CD8-positive, alpha-beta memory T cell (primary cell): ENCODE measurements around the gene CD4. TPM values are rescaled to one million over a fixed set of nuclear protein-coding genes. Genes with fewer than 3 reads are reported as not detected.

Source experiments
- CTCF ChIA-PET: fragments of 350-600 bp; sonication (Branson Sonifier 250); formaldehyde crosslinking; loops from one replicate; lab custom pipeline; 2021; ENCODE audit warnings: antibody characterized with exemption; lab: Charles Lee
- POLR2A ChIA-PET: fragments of 350-600 bp; sonication (Branson Sonifier 250); formaldehyde crosslinking; loops from one replicate; lab custom pipeline; 2021; ENCODE audit warnings: antibody characterized with exemption; lab: Charles Lee
- DNase-seq, 5 donors: peaks; one replicate each; pipeline versions ENCODE4 v3.0.0 to v3.0.0-alpha.2; 2020 to 2022; ENCODE audit warnings: mixed read lengths in 1 of 5
- H3K27ac ChIP-seq: one replicate; pipeline ENCODE4 v1.7.0; 2013; ENCODE audit warnings: low read depth, mild to moderate bottlenecking, low read length, moderate library complexity
- H3K27me3 ChIP-seq: 2 replicates; pipeline ENCODE4 v1.7.0; 2013; ENCODE audit warnings: low read length, mild to moderate bottlenecking; ENCODE audit not compliant: insufficient read depth, poor library complexity, severe bottlenecking
- H3K36me3 ChIP-seq: 2 replicates; pipeline ENCODE4 v1.7.0; 2013; ENCODE audit warnings: mild to moderate bottlenecking, low read length, moderate library complexity; ENCODE audit not compliant: insufficient read depth
- H3K4me1 ChIP-seq: 2 replicates; pipeline ENCODE4 v1.7.0; 2013; ENCODE audit warnings: mild to moderate bottlenecking, low read length, moderate library complexity; ENCODE audit not compliant: insufficient read depth
- H3K4me3 ChIP-seq: 2 replicates; pipeline ENCODE4 v1.7.0; 2013; ENCODE audit warnings: mild to moderate bottlenecking, low read length
- H3K9me3 ChIP-seq: 2 replicates; pipeline ENCODE4 v1.7.0; 2013; ENCODE audit warnings: mild to moderate bottlenecking, low read length
- H3K27ac Mint-ChIP-seq, 8 donors: one replicate each; pipeline ENCODE4 v1.8.0; 2020 to 2021; ENCODE audit warnings: mixed read lengths in 8 of 8, mild to moderate bottlenecking in 6 of 8, inconsistent platforms in 3 of 8, moderate library complexity in 3 of 8
- H3K27me3 Mint-ChIP-seq, 2 donors: one replicate each; pipeline ENCODE4 v1.8.0; 2020 to 2021; ENCODE audit warnings: mixed read lengths in 2 of 2, mild to moderate bottlenecking in 1 of 2, moderate library complexity in 1 of 2
- H3K36me3 Mint-ChIP-seq, 3 donors: one replicate each; pipeline ENCODE4 v1.8.0; 2020 to 2021; ENCODE audit warnings: mixed read lengths in 3 of 3, inconsistent platforms in 1 of 3, mild to moderate bottlenecking in 1 of 3
- H3K4me1 Mint-ChIP-seq, 3 donors: one replicate each; pipeline ENCODE4 v1.8.0; 2020 to 2021; ENCODE audit warnings: mixed read lengths in 3 of 3, inconsistent platforms in 1 of 3, mild to moderate bottlenecking in 1 of 3
- H3K4me3 Mint-ChIP-seq, 7 donors: one replicate each; pipeline ENCODE4 v1.8.0; 2020 to 2021; ENCODE audit warnings: mixed read lengths in 7 of 7, mild to moderate bottlenecking in 6 of 7, moderate library complexity in 4 of 7, inconsistent platforms in 2 of 7
- H3K9me3 Mint-ChIP-seq, 5 donors: one replicate each; pipeline ENCODE4 v1.8.0; 2020 to 2022; ENCODE audit warnings: mixed read lengths in 5 of 5, mild to moderate bottlenecking in 3 of 5, moderate library complexity in 2 of 5, inconsistent platforms in 1 of 5
- polyA plus RNA-seq: library from polyadenylated mRNA; unstranded; fragments of 300-500 nt; fragmentation: Illumina TruSeq; gene quantifications from one replicate; pipeline ENCODE4 v1.2.3, GENCODE V29; 2021
- total RNA-seq, 2 experiments: library from RNA; stranded (reverse); gene quantifications; one replicate each; pipeline ENCODE4 v1.2.3, GENCODE V29; 2021

CD4 gene
- total and polyA plus RNA-seq, 3 experiments from 2014 or later: 0.30 to 1.8 (median 1.2) TPM

DNA sequence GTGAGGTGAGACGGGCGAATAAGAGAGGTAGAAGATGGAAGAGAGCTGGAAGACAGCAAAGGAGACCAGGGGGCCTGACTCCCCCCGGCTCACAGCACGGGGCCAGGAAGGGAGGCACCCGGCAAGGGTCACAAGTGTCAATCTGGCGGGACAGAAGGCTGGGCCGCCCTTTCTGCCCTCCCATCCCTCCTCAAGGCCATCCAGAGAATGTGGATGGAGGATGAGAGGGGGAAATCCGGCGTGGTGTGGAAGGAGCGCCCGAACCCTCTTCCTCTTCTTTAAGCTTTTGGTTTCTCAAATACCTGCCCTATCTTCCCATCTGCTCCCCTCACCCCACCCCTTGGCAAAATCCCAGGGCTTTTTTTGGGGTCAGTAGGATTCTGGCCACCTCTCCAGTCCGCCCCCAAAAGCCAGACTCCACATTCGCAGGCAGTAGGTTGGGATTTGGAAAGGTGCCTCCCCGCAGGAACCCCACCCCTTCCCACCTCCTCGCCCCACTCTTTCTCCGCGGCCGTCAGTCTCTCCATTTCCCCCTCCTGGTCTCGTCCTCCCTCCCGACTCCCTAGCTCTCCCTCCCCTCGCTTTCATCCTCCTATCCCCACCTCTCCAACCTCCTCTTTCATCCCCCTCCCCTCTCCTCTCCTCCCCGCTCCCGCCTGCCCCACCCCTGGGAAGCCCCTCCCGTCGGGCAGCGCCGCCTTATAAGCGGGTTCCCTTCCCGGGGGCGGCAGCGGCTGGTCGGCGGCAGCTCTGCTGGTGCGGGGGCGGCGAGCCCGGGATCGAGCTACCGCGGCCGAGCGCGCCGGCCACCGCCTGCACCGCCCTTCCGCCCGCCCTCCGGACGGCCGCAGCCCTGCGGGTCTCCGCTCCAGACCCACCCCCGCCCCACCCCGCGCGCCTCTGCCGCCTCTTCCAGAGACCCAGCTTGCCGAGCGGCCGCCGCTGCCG lies 23.4 kb upstream of the CD4 start, which contains the start of gene PTMS:
PTMS (plus strand) TSS at position 730 of the 948 bp plus-strand sequence. CDS start 343 bp downstream, outside the sequence.
- DNase-seq: peak in 2 of 5 donors; percentile 24 to 54
- H3K4me3 ChIP-seq: peak within 1 kb of the TSS; percentile 55
- H3K4me1 ChIP-seq: peaks cover 32% of the 10 kb centered on the region
- Mint-ChIP-seq H3K27ac (peak within 1 kb of the TSS; percentile 34 to 87 (median 76)), H3K36me3 (peaks cover 0 to 2% (median 0%) of the 10 kb centered on the region in 3 donors), H3K9me3 (no peaks in the 10 kb centered on the region), H3K4me1 (peaks cover 34 to 51% (median 42%) of the 10 kb centered on the region in 3 donors), H3K4me3 (peak within 1 kb of the TSS; percentile 84 to 97 (median 88)), H3K27me3 (peaks cover 23 to 27% of the 10 kb centered on the region in 2 donors)
- H3K36me3 ChIP-seq: no peaks in the 10 kb centered on the region
- no peaks in the 10 kb centered on the region for H3K27me3 ChIP-seq
- CTCF ChIA-PET: interaction anchor here (0.7 to 4.1 kb wide), 18 partner anchors 8 to 321 kb away, joined by 3 to 63 read pairs (median 4); partner anchors contain the start of genes CDCA3, COPS7A, GPR162 and MLF2
- H3K9me3 ChIP-seq: no peaks in the 10 kb centered on the region
- POLR2A ChIA-PET: interaction anchor here (0.6 to 2.5 kb wide), 5 partner anchors 13 to 153 kb away, joined by 3 to 15 read pairs (median 4); partner anchors contain the start of genes CDCA3, COPS7A, MLF2 and SPSB2
- peak within 1 kb of the TSS; percentile 54 for H3K27ac ChIP-seq

- Mint-ChIP-seq H3K9me3 (no peaks in the 10 kb centered on the region), H3K4me3 (peak overlapping the region; percentile 83 to 96 (median 86)), H3K27ac (peak overlapping the region in 7 of 8 donors; percentile 14 to 87 (median 69)), H3K36me3 (peaks cover 0 to 2% (median 0%) of the 10 kb centered on the region in 3 donors), H3K4me1 (peaks cover 41 to 60% (median 51%) of the 10 kb centered on the region in 3 donors), H3K27me3 (peaks cover 23 to 27% of the 10 kb centered on the region in 2 donors)
- Histone ChIP-seq H3K4me3 (peak overlapping the region; percentile 55), H3K27ac (peak overlapping the region; percentile 54), H3K27me3 (no peaks in the 10 kb centered on the region), H3K9me3 (no peaks in the 10 kb centered on the region), H3K36me3 (no peaks in the 10 kb centered on the region), H3K4me1 (peaks cover 41% of the 10 kb centered on the region)
- peak; percentile 40 to 69 (median 46) for DNase-seq
- ChIA-PET CTCF (interaction anchor here (0.7 to 4.1 kb wide), 21 partner anchors 9 to 320 kb away, joined by 3 to 63 read pairs (median 4); partner anchors contain the start of genes CDCA3, COPS7A, GPR162 and MLF2), POLR2A (interaction anchor here (0.5 to 2.5 kb wide), 5 partner anchors 14 to 106 kb away, joined by 3 to 15 read pairs (median 4); partner anchors contain the start of genes CDCA3, COPS7A, MLF2 and SPSB2)
These were observed 22.5 kb upstream of the CD4 start for GRCh38 chr12:6766651-6767349.

DNA sequence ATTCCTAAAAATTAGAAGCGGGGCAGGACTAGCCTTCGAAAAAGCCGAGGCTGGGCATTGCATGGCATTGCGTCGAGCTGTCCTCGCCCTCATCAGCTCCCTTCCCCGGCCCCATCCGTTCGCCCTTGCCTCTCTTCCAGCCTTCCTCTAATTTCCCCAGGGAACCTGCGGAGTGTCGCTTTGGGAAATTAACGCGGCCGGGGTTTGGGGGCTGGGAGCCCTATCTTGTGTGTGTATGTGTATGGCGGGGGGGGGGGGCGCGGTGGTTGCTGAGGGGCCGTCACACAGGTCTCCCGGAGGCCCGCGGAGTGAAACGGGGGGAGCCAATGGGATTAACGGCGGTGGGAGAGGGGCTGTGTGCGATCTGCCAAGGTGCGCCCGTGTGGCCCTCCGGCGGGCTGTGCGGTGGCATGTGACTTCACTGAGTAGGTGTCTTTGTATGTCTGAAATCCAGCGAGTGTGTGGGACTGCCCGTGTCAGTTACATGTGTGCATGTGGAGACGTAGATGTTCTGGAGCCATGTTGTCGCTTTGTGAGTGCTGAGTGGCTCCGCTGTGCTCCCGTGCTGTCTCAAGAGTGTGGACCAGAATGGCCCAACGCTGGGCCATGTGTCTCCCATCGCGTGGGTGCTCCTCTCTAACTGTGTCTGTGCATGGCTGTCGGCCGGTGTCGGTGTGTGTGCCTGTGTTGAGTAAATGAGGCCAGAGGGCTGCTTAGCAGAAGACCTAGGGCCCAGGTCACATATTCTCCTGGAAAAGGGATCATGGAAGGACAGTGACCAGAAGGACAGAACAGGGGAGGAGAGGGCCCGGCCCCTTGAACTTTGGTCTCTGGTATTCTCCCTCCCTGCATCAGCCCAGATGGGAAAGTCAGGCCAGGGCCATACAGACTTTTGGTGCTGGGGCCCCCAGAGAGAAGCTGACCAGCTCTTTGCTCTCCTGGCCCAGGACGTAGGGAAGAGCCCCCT lies 21.7 kb upstream of the CD4 start:
- H3K4me1 Mint-ChIP-seq: peaks cover 46 to 68% (median 55%) of the 10 kb centered on the region in 3 donors
- POLR2A ChIA-PET: interaction anchor here (0.5 to 2.5 kb wide), 5 partner anchors 14 to 105 kb away, joined by 3 to 15 read pairs (median 4); partner anchors contain the start of genes CDCA3, COPS7A, MLF2 and SPSB2
- peaks cover 23 to 27% of the 10 kb centered on the region in 2 donors for H3K27me3 Mint-ChIP-seq
- Histone ChIP-seq H3K36me3 (no peaks in the 10 kb centered on the region), H3K9me3 (no peaks in the 10 kb centered on the region), H3K27ac (peak overlapping the region; percentile 54), H3K4me3 (peak overlapping the region; percentile 55), H3K4me1 (peaks cover 49% of the 10 kb centered on the region), H3K27me3 (no peaks in the 10 kb centered on the region)
- peaks cover 0 to 2% (median 0%) of the 10 kb centered on the region in 3 donors for H3K36me3 Mint-ChIP-seq
- CTCF ChIA-PET: interaction anchor here (1.0 to 4.1 kb wide), 18 partner anchors 9 to 319 kb away, joined by 3 to 63 read pairs (median 4); partner anchors contain the start of genes CDCA3, COPS7A, GPR162 and MLF2
- H3K27ac Mint-ChIP-seq: peak overlapping the region; percentile 15 to 89 (median 72)
- no peaks in the 10 kb centered on the region for H3K9me3 Mint-ChIP-seq
- no peak for DNase-seq
- peak overlapping the region; percentile 83 to 96 (median 86) for H3K4me3 Mint-ChIP-seq

DNA sequence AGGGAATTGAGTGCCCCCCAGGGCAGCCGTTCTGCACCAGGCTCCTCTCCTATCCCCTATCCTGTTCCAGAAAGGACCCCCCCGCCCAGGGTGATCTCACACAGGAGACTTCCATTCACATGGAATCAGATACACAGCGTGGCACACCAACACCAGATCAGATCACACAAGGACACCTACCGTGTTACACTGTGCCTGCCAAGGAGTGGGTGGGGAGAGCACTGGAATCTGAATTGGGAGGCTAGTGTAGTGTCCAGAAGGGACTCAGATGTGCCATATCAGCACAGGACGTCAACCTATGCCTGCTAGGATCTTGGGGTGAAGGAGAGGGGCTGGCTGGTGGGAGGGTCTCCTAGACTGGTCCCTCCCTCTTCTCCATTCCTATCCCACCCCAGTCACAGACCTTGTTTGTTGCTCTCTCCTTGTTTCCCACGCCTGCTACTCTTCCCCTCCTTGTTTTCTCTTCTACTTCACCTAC lies 20.9 kb upstream of the CD4 start:
- peaks cover 53 to 76% (median 60%) of the 10 kb centered on the region in 3 donors for H3K4me1 Mint-ChIP-seq
- ChIA-PET POLR2A (no interaction called here), CTCF (interaction anchor here (4.1 kb wide), 2 partner anchors 8 to 15 kb away, joined by 42 to 63 read pairs; partner anchors contain the start of gene MLF2)
- H3K27me3 Mint-ChIP-seq: peaks cover 19 to 27% of the 10 kb centered on the region in 2 donors
- no peak overlapping the region for H3K27ac ChIP-seq
- peak overlapping the region in 6 of 8 donors; percentile 2 to 85 (median 40) for H3K27ac Mint-ChIP-seq
- H3K4me1 ChIP-seq: peaks cover 56% of the 10 kb centered on the region
- H3K36me3 ChIP-seq: no peaks in the 10 kb centered on the region
- DNase-seq: no peak
- H3K27me3 ChIP-seq: no peaks in the 10 kb centered on the region
- H3K4me3 ChIP-seq: no peak overlapping the region
- H3K9me3 ChIP-seq: no peaks in the 10 kb centered on the region
- no peaks in the 10 kb centered on the region for H3K9me3 Mint-ChIP-seq
- peak overlapping the region; percentile 26 to 84 (median 42) for H3K4me3 Mint-ChIP-seq
- peaks cover 0 to 2% (median 0%) of the 10 kb centered on the region in 3 donors for H3K36me3 Mint-ChIP-seq

DNA sequence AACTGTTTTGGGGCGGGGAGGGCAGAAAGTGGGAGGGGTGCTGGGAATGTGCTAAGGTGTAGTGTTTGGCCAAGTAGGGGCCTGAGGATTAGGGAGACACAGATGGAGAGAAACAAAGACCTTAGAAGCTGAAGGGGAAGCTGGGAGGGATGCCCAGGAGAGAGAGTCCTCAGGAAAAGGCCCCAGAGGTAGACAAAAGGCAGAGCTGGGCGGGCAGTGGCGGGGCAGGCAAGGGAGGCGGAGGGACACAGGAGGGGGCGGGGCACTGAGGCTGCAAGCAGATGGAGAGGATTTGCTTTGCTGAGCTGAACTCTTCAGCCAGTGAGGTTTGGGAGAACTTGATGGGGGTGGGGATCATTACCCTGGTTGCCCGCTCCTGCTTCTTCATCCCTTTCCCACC lies 20.3 kb upstream of the CD4 start:
- DNase-seq: no peak
- Mint-ChIP-seq H3K4me3 (peak overlapping the region in 5 of 7 donors; percentile 25 to 83 (median 32)), H3K9me3 (no peaks in the 10 kb centered on the region), H3K4me1 (peaks cover 52 to 78% (median 58%) of the 10 kb centered on the region in 3 donors), H3K36me3 (peaks cover 0 to 2% (median 0%) of the 10 kb centered on the region in 3 donors), H3K27me3 (peaks cover 20 to 27% of the 10 kb centered on the region in 2 donors), H3K27ac (peak overlapping the region in 7 of 8 donors; percentile 19 to 88 (median 42))
- Histone ChIP-seq H3K9me3 (no peaks in the 10 kb centered on the region), H3K36me3 (no peaks in the 10 kb centered on the region), H3K4me3 (no peak overlapping the region), H3K27ac (no peak overlapping the region), H3K4me1 (peaks cover 53% of the 10 kb centered on the region), H3K27me3 (no peaks in the 10 kb centered on the region)
- ChIA-PET CTCF (interaction anchor here (11.0 kb wide), 1 partner anchor 14 kb away, joined by 162 read pairs; the partner anchor contains the start of gene MLF2), POLR2A (no interaction called here)

- no peaks in the 10 kb centered on the region for H3K9me3 Mint-ChIP-seq
- peak overlapping the region in 2 of 7 donors; percentile 83 to 84 for H3K4me3 Mint-ChIP-seq
- H3K27ac Mint-ChIP-seq: peak overlapping the region in 5 of 8 donors; percentile 42 to 77 (median 58)
- no peak overlapping the region for H3K27ac ChIP-seq
- H3K36me3 ChIP-seq: no peaks in the 10 kb centered on the region
- H3K27me3 ChIP-seq: no peaks in the 10 kb centered on the region
- no peaks in the 10 kb centered on the region for H3K9me3 ChIP-seq
- peaks cover 0 to 6% (median 0%) of the 10 kb centered on the region in 3 donors for H3K36me3 Mint-ChIP-seq
- H3K4me3 ChIP-seq: no peak overlapping the region
- ChIA-PET CTCF (interaction anchor here (1.5 to 11.0 kb wide), 4 partner anchors 9 to 166 kb away, joined by 3 to 162 read pairs (median 5); partner anchors contain the start of gene MLF2), POLR2A (no interaction called here)
- peaks cover 53% of the 10 kb centered on the region for H3K4me1 ChIP-seq
- H3K4me1 Mint-ChIP-seq: peaks cover 51 to 78% (median 57%) of the 10 kb centered on the region in 3 donors
- peaks cover 20 to 21% of the 10 kb centered on the region in 2 donors for H3K27me3 Mint-ChIP-seq
- no peak for DNase-seq
These were observed 19.7 kb upstream of the CD4 start for GRCh38 chr12:6769666-6770065.
